ENCODE measurements around the gene COL24A1.

GRCh38 chr1:86114236-86114635 is 42.3 kb downstream of the COL24A1 start:
- TF ChIP-seq CTCF (IDR thresholded peaks at IDR 0.05; ENCODE audit: low read depth, low read length, poor library complexity, severe bottlenecking) (no peak), EZH2phosphoT487 (IDR thresholded peaks at IDR 0.05; ENCODE audit: borderline replicate concordance, low read length) (no peak)

Measured in DOHH2 (cell line).